B cell (primary cell): ENCODE measurements around the gene BABAM2.

Experiments used
- EZH2 ChIP-seq: IDR thresholded peaks from 2 replicates; pipeline ENCODE4 v1.6.1; 2012; ENCODE audit warnings: borderline replicate concordance, low read depth, mild to moderate bottlenecking, moderate library complexity, low read length; ENCODE audit not compliant: insufficient read depth, poor library complexity, severe bottlenecking
- TF ChIP-seq, protein P1 (sequence below): fragments of 200-600 bp; IDR thresholded peaks from one replicate; pipeline ENCODE4 v1.8.0; 2022; ENCODE audit warnings: antibody characterized with exemption, mild to moderate bottlenecking

DNA sequence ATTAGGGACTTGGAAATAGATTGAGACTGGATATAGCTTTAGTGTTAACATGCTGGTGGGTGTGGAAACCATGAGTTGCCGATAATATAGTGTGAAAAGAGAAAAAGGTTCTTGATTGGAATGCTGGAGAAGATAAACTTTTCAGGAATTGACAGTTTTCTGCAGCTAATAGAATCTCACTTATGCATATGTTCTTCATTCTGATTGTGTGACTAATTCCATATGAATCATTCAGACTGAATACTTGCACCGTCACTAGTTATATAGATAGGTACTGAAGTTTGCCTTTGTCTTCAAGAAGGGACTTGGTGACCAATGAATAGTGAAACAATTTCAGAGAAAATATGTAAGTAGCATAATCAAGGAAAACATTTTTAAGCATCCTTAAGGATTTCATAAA is 276.4 kb downstream of the BABAM2 start:
- TF ChIP-seq, protein P1, sequence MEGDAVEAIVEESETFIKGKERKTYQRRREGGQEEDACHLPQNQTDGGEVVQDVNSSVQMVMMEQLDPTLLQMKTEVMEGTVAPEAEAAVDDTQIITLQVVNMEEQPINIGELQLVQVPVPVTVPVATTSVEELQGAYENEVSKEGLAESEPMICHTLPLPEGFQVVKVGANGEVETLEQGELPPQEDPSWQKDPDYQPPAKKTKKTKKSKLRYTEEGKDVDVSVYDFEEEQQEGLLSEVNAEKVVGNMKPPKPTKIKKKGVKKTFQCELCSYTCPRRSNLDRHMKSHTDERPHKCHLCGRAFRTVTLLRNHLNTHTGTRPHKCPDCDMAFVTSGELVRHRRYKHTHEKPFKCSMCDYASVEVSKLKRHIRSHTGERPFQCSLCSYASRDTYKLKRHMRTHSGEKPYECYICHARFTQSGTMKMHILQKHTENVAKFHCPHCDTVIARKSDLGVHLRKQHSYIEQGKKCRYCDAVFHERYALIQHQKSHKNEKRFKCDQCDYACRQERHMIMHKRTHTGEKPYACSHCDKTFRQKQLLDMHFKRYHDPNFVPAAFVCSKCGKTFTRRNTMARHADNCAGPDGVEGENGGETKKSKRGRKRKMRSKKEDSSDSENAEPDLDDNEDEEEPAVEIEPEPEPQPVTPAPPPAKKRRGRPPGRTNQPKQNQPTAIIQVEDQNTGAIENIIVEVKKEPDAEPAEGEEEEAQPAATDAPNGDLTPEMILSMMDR = no peak
- no peak for TF ChIP-seq EZH2
